NCI-H69 (cell line): ENCODE results near the gene PTPRB.

Experiments
- DNase-seq: peaks from one replicate; lab custom pipeline; 2025; lab: John Stamatoyannopoulos, UW

Gene PTPRB

GRCh38 chr12:70637303-70638085 lies at the start of gene PTPRB:
PTPRB (minus strand) TSS chr12:70637429; CDS start chr12:70637395, 34 bp downstream.
- peak; percentile 32 for DNase-seq

- no peak for DNase-seq
Observed at GRCh38 chr12:70686907-70687306, 49.7 kb upstream of the PTPRB start.

- no peak for DNase-seq
Observed at GRCh38 chr12:70686299-70686698, 49.1 kb upstream of the PTPRB start.

GRCh38 chr12:70683976-70684375 lies 46.7 kb upstream of the PTPRB start:
- no peak for DNase-seq

GRCh38 chr12:70671698-70672097 lies 34.5 kb upstream of the PTPRB start:
- DNase-seq: no peak

GRCh38 chr12:70670948-70671347 lies 33.7 kb upstream of the PTPRB start:
- DNase-seq: no peak

- no peak for DNase-seq
Observed at GRCh38 chr12:70667253-70667652, 30.0 kb upstream of the PTPRB start.

- DNase-seq: no peak
Observed at GRCh38 chr12:70666364-70666763, 29.1 kb upstream of the PTPRB start.

GRCh38 chr12:70664465-70664881 lies 27.2 kb upstream of the PTPRB start:
- peak; percentile 85 for DNase-seq

- peak; percentile 20 for DNase-seq
Observed at GRCh38 chr12:70663838-70664237, 26.6 kb upstream of the PTPRB start.

- DNase-seq: no peak
Observed at GRCh38 chr12:70661466-70662161, 24.4 kb upstream of the PTPRB start.

GRCh38 chr12:70660620-70661219 lies 23.5 kb upstream of the PTPRB start:
- DNase-seq: no peak

GRCh38 chr12:70660002-70660604 lies 22.9 kb upstream of the PTPRB start:
- DNase-seq: no peak

- no peak for DNase-seq
Observed at GRCh38 chr12:70659077-70659606, 21.9 kb upstream of the PTPRB start.

- DNase-seq: no peak
Observed at GRCh38 chr12:70657616-70658286, 20.5 kb upstream of the PTPRB start.

GRCh38 chr12:70652451-70652850 lies 15.2 kb upstream of the PTPRB start:
- DNase-seq: no peak

- no peak for DNase-seq
Observed at GRCh38 chr12:70648831-70649230, 11.6 kb upstream of the PTPRB start.

- DNase-seq: no peak
Observed at GRCh38 chr12:70648191-70648590, 11.0 kb upstream of the PTPRB start.

GRCh38 chr12:70646850-70647249 lies 9.6 kb upstream of the PTPRB start:
- no peak for DNase-seq

GRCh38 chr12:70645494-70646317 lies 8.5 kb upstream of the PTPRB start:
- peak; percentile 4 for DNase-seq

- no peak for DNase-seq
Observed at GRCh38 chr12:70644861-70645260, 7.6 kb upstream of the PTPRB start.
